ENCODE data around the gene TMC3. TPM values are rescaled to one million over a fixed set of nuclear protein-coding genes. Genes with fewer than 3 reads are reported as not detected.

The TMC3 gene
- total RNA-seq, 4 donors from 2014 or later = 0.16 to 0.81 (median 0.36) TPM

DNA sequence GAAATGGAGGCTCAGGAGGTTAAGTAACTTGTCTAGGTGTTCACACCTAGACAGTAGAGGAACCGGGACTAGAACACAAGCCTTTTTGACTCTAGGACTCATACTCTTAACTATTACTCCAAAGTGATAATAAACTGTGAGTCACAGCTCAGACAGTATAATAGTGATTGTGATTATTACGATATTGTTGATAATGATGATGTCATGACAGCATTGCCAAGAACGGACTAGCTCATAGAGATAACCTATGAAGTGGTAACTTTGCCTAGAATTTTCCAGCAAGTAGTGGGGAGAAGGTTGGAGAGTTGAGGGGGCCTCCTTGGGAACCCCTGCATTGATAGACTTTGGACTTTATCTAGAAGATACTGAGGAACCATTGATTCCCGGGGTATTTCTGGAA lies 84.1 kb downstream of the TMC3 start:
- H3K4me3 ChIP-seq = no peak overlapping the region
- H3K4me1 ChIP-seq = peaks cover 0 to 13% (median 0%) of the 10 kb centered on the region in 3 donors
- peaks cover 0 to 21% of the 10 kb centered on the region in 2 donors for H3K36me3 ChIP-seq
- H3K27ac ChIP-seq = no peak overlapping the region
- no peak for TF ChIP-seq POLR2A (IDR thresholded peaks at IDR 0.05)
- TF ChIP-seq, protein P1, sequence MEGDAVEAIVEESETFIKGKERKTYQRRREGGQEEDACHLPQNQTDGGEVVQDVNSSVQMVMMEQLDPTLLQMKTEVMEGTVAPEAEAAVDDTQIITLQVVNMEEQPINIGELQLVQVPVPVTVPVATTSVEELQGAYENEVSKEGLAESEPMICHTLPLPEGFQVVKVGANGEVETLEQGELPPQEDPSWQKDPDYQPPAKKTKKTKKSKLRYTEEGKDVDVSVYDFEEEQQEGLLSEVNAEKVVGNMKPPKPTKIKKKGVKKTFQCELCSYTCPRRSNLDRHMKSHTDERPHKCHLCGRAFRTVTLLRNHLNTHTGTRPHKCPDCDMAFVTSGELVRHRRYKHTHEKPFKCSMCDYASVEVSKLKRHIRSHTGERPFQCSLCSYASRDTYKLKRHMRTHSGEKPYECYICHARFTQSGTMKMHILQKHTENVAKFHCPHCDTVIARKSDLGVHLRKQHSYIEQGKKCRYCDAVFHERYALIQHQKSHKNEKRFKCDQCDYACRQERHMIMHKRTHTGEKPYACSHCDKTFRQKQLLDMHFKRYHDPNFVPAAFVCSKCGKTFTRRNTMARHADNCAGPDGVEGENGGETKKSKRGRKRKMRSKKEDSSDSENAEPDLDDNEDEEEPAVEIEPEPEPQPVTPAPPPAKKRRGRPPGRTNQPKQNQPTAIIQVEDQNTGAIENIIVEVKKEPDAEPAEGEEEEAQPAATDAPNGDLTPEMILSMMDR (IDR thresholded peaks at IDR 0.05) = no peak
- TF ChIP-seq EP300 (IDR thresholded peaks at IDR 0.05) = no peak
- TF ChIP-seq POLR2AphosphoS5 (IDR thresholded peaks at IDR 0.05) = no peak
- H3K9me3 ChIP-seq = no peaks in the 10 kb centered on the region
- ATAC-seq = no peak
- no peaks in the 10 kb centered on the region for H3K27me3 ChIP-seq
- 84 to 100% methylated on average over 3 to 4 of the region's 4 CpGs for WGBS, 2 donors (ENCODE audit: low coverage in 1 of 2)

GRCh38 chr15:81288616-81289015 lies 85.4 kb downstream of the TMC3 start:
- no peak for ATAC-seq
- peaks cover 0 to 15% of the 10 kb centered on the region in 2 donors for H3K36me3 ChIP-seq
- no peaks in the 10 kb centered on the region for H3K9me3 ChIP-seq
- H3K27ac ChIP-seq = no peak overlapping the region
- no peak overlapping the region for H3K4me3 ChIP-seq
- TF ChIP-seq POLR2A (IDR thresholded peaks at IDR 0.05) (no peak), EP300 (IDR thresholded peaks at IDR 0.05) (no peak), POLR2AphosphoS5 (IDR thresholded peaks at IDR 0.05) (no peak)
- TF ChIP-seq, protein P1 (IDR thresholded peaks at IDR 0.05) = no peak
- H3K27me3 ChIP-seq = no peaks in the 10 kb centered on the region
- WGBS, 2 donors (ENCODE audit: low coverage in 1 of 2) = 82 to 100% methylated on average over 6 to 8 of the region's 8 CpGs
- no peaks in the 10 kb centered on the region for H3K4me1 ChIP-seq

DNA sequence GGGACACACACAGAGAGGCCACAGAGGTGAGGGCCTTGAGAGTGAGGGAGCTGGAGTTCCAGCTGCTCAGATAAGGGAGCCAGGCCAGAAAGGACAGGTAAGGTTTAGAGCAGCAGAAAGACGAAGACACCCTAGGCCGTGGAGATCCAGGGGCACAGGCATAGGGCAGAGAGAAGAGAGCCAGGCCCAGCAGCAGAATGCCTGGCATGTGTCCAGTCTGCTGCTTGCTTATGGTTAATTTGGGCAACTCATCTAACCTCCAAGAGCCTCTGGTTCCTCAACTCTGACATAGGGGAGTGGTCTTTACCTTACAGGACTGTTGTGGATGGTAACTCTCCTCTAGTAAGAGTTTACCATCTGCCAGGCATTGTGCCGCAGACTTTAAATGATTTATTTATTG lies 86.0 kb downstream of the TMC3 start:
- H3K4me3 ChIP-seq = no peak overlapping the region
- 89 to 93% methylated on average over 2 to 3 of the region's 3 CpGs for WGBS, 2 donors (ENCODE audit: low coverage in 1 of 2)
- no peaks in the 10 kb centered on the region for H3K27me3 ChIP-seq
- H3K4me1 ChIP-seq = no peaks in the 10 kb centered on the region
- no peak overlapping the region for H3K27ac ChIP-seq
- no peaks in the 10 kb centered on the region for H3K9me3 ChIP-seq
- H3K36me3 ChIP-seq = peaks cover 0 to 12% of the 10 kb centered on the region in 2 donors
- no peak for TF ChIP-seq EP300 (IDR thresholded peaks at IDR 0.05)
- TF ChIP-seq, protein P1 (IDR thresholded peaks at IDR 0.05) = no peak
- no peak for TF ChIP-seq POLR2AphosphoS5 (IDR thresholded peaks at IDR 0.05)
- TF ChIP-seq POLR2A (IDR thresholded peaks at IDR 0.05) = no peak
- no peak for ATAC-seq

DNA sequence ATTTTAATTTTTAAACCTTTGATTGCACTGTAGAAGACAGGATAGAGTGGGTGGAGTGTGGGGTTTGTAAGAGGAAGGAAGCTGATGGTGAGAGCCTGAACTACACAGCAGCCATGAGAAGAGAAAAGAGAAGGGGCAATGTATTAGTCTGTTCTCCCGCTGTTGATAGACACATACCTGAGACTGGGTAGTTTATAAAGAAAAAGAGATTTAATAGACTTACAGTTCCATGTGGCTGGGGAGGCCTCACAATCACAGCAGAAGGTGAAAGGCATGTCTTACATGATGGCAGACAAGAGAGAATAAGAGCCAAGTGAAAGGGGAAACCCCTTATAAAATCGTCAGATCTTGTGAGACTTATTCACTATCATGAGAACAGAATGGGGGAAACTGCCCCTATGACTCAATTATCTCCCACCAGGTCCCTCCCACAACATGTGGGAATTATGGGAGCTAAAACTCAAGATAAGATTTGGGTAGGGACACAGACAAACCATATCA lies 87.3 kb downstream of the TMC3 start:
- ATAC-seq = no peak

GRCh38 chr15:81285461-81285860 lies 88.6 kb downstream of the TMC3 start:
- Histone ChIP-seq H3K36me3 (peaks cover 0 to 23% of the 10 kb centered on the region in 2 donors), H3K9me3 (no peaks in the 10 kb centered on the region), H3K27me3 (no peaks in the 10 kb centered on the region), H3K27ac (no peak overlapping the region), H3K4me1 (no peaks in the 10 kb centered on the region), H3K4me3 (no peak overlapping the region)
- ATAC-seq = no peak
- WGBS, 2 donors (ENCODE audit: low coverage in 1 of 2) = 95 to 100% methylated on average over 1 to 3 of the region's 6 CpGs
- no peak for TF ChIP-seq POLR2AphosphoS5 (IDR thresholded peaks at IDR 0.05)
- TF ChIP-seq, protein P1 (IDR thresholded peaks at IDR 0.05) = no peak
- TF ChIP-seq EP300 (IDR thresholded peaks at IDR 0.05) = no peak
- no peak for TF ChIP-seq POLR2A (IDR thresholded peaks at IDR 0.05)

More for the DNA sequence above, 87.3 kb downstream of the TMC3 start:
- no peaks in the 10 kb centered on the region for H3K4me1 ChIP-seq
- peaks cover 0 to 15% of the 10 kb centered on the region in 2 donors for H3K36me3 ChIP-seq
- 84 to 88% methylated on average over 2 of the region's 2 CpGs for whole genome bisulfite sequencing, 2 donors (ENCODE audit: low coverage in 1 of 2)
- H3K4me3 ChIP-seq = no peak overlapping the region
- H3K27me3 ChIP-seq = no peaks in the 10 kb centered on the region
- TF ChIP-seq EP300 (IDR thresholded peaks at IDR 0.05) (no peak), POLR2A (IDR thresholded peaks at IDR 0.05) (no peak), POLR2AphosphoS5 (IDR thresholded peaks at IDR 0.05) (no peak)
- TF ChIP-seq, protein P1 (IDR thresholded peaks at IDR 0.05) = no peak
- H3K9me3 ChIP-seq = no peaks in the 10 kb centered on the region
- H3K27ac ChIP-seq = no peak overlapping the region
